ENCODE data around the gene ARRDC2.
A peak's percentile ranks its signal among the peaks of the same experiment; 100 is the strongest.

DNA sequence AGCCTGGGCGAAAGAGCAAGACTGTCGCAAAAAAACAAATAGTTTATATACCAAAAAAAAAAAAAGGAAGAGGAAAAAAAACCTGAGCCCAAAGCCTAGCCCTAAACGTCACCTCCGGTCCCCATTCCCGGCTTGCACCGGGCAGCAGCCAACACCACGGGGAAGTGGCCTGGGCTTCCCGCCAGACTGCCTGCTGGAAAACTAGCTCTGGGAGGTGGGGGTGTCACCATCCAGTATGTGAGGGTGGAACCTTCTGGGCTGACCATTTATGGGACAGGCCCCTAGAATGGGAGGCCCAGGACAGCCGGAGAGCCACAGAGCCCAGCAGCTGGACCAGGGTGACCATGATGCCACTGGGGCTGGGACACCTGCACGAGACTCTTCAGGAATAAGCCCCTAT is 41.4 kb downstream of the ARRDC2 start:
- peak in 1 of 2 donors; percentile 21 for TF ChIP-seq POLR2A (IDR thresholded peaks at IDR 0.05)
- TF ChIP-seq, protein P1, sequence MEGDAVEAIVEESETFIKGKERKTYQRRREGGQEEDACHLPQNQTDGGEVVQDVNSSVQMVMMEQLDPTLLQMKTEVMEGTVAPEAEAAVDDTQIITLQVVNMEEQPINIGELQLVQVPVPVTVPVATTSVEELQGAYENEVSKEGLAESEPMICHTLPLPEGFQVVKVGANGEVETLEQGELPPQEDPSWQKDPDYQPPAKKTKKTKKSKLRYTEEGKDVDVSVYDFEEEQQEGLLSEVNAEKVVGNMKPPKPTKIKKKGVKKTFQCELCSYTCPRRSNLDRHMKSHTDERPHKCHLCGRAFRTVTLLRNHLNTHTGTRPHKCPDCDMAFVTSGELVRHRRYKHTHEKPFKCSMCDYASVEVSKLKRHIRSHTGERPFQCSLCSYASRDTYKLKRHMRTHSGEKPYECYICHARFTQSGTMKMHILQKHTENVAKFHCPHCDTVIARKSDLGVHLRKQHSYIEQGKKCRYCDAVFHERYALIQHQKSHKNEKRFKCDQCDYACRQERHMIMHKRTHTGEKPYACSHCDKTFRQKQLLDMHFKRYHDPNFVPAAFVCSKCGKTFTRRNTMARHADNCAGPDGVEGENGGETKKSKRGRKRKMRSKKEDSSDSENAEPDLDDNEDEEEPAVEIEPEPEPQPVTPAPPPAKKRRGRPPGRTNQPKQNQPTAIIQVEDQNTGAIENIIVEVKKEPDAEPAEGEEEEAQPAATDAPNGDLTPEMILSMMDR (IDR thresholded peaks at IDR 0.05) = no peak

All from tibial nerve (tissue), 3 donors.